PC-3 (cell line): ENCODE data around the gene PPARGC1A. TPM values are rescaled to one million over a fixed set of nuclear protein-coding genes. Genes with fewer than 3 reads are reported as not detected.

ENCODE experiments used
- ATAC-seq: fragments of 200-7000 bp; cut with Tn5 transposase; 2 replicates; pipeline ENCODE4 v1.9.1; 2020; ENCODE audit warnings: mild to moderate bottlenecking, moderate library complexity
- BruUV-seq: library from RNA; stranded (reverse); fragments of 400-500 nt; replicated peaks from 2 replicates; lab custom pipeline; 2021; lab: Mats Ljungman, UMichigan
- CTCF ChIA-PET: fragments of 300-600 bp; sonication (Branson Sonifier 250); formaldehyde crosslinking; loops from one replicate; lab custom pipeline; 2022; ENCODE audit warnings: antibody characterized with exemption; lab: Charles Lee
- POLR2A ChIA-PET: fragments of 300-600 bp; sonication (Branson Sonifier 250); formaldehyde crosslinking; loops from one replicate; lab custom pipeline; 2022; ENCODE audit warnings: antibody characterized with exemption; ENCODE audit not compliant: unreplicated experiment; lab: Charles Lee
- DNase-seq: peaks from one replicate; pipeline ENCODE4 v3.0.0-alpha.2; 2015
- H2AFZ ChIP-seq: fragments of 300-600 bp; sonication (generic); 2 replicates; pipeline ENCODE4 v1.6.0; 2016; ENCODE audit warnings: antibody characterized with exemption, low read length
- H3F3A ChIP-seq: fragments of 300-600 bp; sonication (generic); one replicate; pipeline ENCODE4 v1.6.0; 2017; ENCODE audit warnings: antibody characterized with exemption, low read length, control low read depth, mild to moderate bottlenecking; ENCODE audit not compliant: unreplicated experiment
- H3K27ac ChIP-seq: fragments of 300-600 bp; sonication (generic); 2 replicates; pipeline ENCODE4 v1.5.1; 2016; ENCODE audit warnings: mild to moderate bottlenecking, low read length
- H3K27me3 ChIP-seq: fragments of 300-600 bp; sonication (generic); 2 replicates; pipeline ENCODE4 v1.6.1; 2016; ENCODE audit warnings: low read length, mixed read lengths
- H3K36me3 ChIP-seq: fragments of 300-600 bp; sonication (generic); 2 replicates; pipeline ENCODE4 v1.6.1; 2016; ENCODE audit warnings: low read depth, mixed run types, low read length, mixed read lengths
- H3K4me1 ChIP-seq: fragments of 300-600 bp; sonication (generic); 2 replicates; pipeline ENCODE4 v1.5.1; 2016; ENCODE audit warnings: low read length; ENCODE audit not compliant: insufficient read depth
- H3K4me2 ChIP-seq: fragments of 300-600 bp; sonication (generic); 2 replicates; pipeline ENCODE4 v1.6.0; 2016; ENCODE audit warnings: low read length
- H3K4me3 ChIP-seq: fragments of 300-600 bp; sonication (generic); 2 replicates; pipeline ENCODE4 v1.5.1; 2016; ENCODE audit warnings: mild to moderate bottlenecking, low read length, mixed read lengths
- H3K79me2 ChIP-seq: fragments of 300-600 bp; sonication (generic); 2 replicates; pipeline ENCODE4 v1.6.1; 2017; ENCODE audit warnings: low read length, mixed read lengths
- H3K9ac ChIP-seq: fragments of 300-600 bp; sonication (generic); 2 replicates; pipeline ENCODE4 v1.6.0; 2016; ENCODE audit warnings: mild to moderate bottlenecking, low read length
- H3K9me2 ChIP-seq: fragments of 300-600 bp; sonication (generic); replicated peaks from 2 replicates; pipeline ENCODE4 v1.6.1; 2016; ENCODE audit warnings: mixed run types, low read length, mixed read lengths
- H3K9me3 ChIP-seq: fragments of 300-600 bp; sonication (generic); 2 replicates; pipeline ENCODE4 v1.6.1; 2016; ENCODE audit warnings: low read length, mixed read lengths
- H4K20me1 ChIP-seq: fragments of 300-600 bp; sonication (generic); 2 replicates; pipeline ENCODE4 v1.6.1; 2016; ENCODE audit warnings: low read length, mixed read lengths
- EZH2 ChIP-seq: fragments of 300-600 bp; sonication (generic); IDR thresholded peaks from one replicate; pipeline ENCODE4 v1.6.1; 2017; ENCODE audit warnings: antibody characterized with exemption, mild to moderate bottlenecking, low read length; ENCODE audit not compliant: unreplicated experiment
- EZH2phosphoT487 ChIP-seq: fragments of 300-600 bp; sonication (generic); IDR thresholded peaks from 2 replicates; pipeline ENCODE4 v1.6.1; 2018; ENCODE audit warnings: mild to moderate bottlenecking, antibody characterized with exemption, low read length, borderline replicate concordance
- intact Hi-C: fragments of 100-400 bp; cut with micrococcal nuclease; formaldehyde crosslinking; loops from 2 replicates; pipeline ENCODE4 v1.9.0; 2023
- total RNA-seq: library from RNA; depleted of rRNA; stranded (reverse); fragments of >200 nt; gene quantifications from 2 replicates; pipeline ENCODE4 v1.2.3, GENCODE V29; 2014
- TF ChIP-seq, protein P1 (sequence below): fragments of 300-600 bp; sonication (generic); conservative IDR thresholded peaks from 2 replicates; pipeline ENCODE4 v1.5.1; 2017; ENCODE audit warnings: antibody characterized with exemption, low read depth, mild to moderate bottlenecking, low read length

Gene PPARGC1A
- total RNA-seq, 1 experiment from 2014 or later, result not detected

- Histone ChIP-seq H3K4me2 (no peak overlapping the region), H3K4me3 (no peak overlapping the region), H3F3A (no peaks in the 10 kb centered on the region), H3K79me2 (no peaks in the 10 kb centered on the region), H4K20me1 (no peaks in the 10 kb centered on the region), H3K9me3 (no peaks in the 10 kb centered on the region), H2AFZ (no peak overlapping the region), H3K27ac (no peak overlapping the region), H3K27me3 (peaks cover 11% of the 10 kb centered on the region; the same call in 1 of the 2 replicates), H3K4me1 (no peaks in the 10 kb centered on the region), H3K36me3 (no peaks in the 10 kb centered on the region), H3K9me2 (no peaks in the 10 kb centered on the region), H3K9ac (no peak overlapping the region)
- ChIA-PET CTCF (no interaction called here), POLR2A (no interaction called here)
- BruUV-seq, result no TSS peak
- intact Hi-C loops, result no loop called here
- no peak for DNase-seq
- ATAC-seq, result no peak
- TF ChIP-seq EZH2, result no peak
- TF ChIP-seq, protein P1, sequence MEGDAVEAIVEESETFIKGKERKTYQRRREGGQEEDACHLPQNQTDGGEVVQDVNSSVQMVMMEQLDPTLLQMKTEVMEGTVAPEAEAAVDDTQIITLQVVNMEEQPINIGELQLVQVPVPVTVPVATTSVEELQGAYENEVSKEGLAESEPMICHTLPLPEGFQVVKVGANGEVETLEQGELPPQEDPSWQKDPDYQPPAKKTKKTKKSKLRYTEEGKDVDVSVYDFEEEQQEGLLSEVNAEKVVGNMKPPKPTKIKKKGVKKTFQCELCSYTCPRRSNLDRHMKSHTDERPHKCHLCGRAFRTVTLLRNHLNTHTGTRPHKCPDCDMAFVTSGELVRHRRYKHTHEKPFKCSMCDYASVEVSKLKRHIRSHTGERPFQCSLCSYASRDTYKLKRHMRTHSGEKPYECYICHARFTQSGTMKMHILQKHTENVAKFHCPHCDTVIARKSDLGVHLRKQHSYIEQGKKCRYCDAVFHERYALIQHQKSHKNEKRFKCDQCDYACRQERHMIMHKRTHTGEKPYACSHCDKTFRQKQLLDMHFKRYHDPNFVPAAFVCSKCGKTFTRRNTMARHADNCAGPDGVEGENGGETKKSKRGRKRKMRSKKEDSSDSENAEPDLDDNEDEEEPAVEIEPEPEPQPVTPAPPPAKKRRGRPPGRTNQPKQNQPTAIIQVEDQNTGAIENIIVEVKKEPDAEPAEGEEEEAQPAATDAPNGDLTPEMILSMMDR, result no peak
- TF ChIP-seq EZH2phosphoT487, result no peak
These were observed 5.1 kb downstream of the PPARGC1A start for GRCh38 chr4:23884741-23885140.

- CTCF ChIA-PET, result no interaction called here
- Histone ChIP-seq H3K9me2 (no peaks in the 10 kb centered on the region), H3K9me3 (no peaks in the 10 kb centered on the region), H3K4me3 (no peak overlapping the region), H3K27ac (no peak overlapping the region), H3K4me2 (no peak overlapping the region), H3K4me1 (no peaks in the 10 kb centered on the region), H3K9ac (no peak overlapping the region), H3K36me3 (no peaks in the 10 kb centered on the region), H3K27me3 (peaks cover 16% of the 10 kb centered on the region), H3F3A (no peaks in the 10 kb centered on the region), H2AFZ (no peak overlapping the region), H3K79me2 (no peaks in the 10 kb centered on the region), H4K20me1 (no peaks in the 10 kb centered on the region)
- no peak for DNase-seq
- POLR2A ChIA-PET, result no interaction called here
- intact Hi-C loops, result no loop called here
- no TSS peak for BruUV-seq
- ATAC-seq, result no peak
- TF ChIP-seq EZH2phosphoT487 (no peak), EZH2 (no peak)
- TF ChIP-seq, protein P1, result no peak
These were observed 5.6 kb downstream of the PPARGC1A start for GRCh38 chr4:23884261-23884660.

DNA sequence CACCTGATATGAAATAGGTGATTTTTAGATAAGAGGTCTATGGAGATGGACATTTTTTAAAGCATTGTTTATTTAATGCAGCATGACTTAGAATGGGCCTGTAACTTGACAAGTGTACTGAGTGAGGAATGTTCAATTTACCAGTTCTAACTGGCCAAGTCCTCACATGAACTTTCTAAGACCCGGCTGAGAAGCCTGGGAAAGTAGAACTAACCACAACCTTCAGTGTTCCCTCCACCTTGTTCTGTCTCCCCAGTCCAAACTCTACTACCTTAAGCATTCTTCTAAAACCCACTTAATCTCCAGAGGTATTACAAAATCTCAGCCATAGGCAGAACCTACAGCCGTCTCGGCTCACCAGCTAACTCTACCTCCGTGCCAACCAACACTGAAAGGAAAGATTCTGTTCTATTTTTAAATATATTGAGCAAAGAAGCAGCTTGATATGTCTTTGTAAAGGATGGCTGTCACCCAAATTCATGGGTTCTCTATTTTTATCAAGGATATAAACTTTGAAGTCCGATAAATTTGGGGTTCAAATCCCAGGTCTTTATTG is 6.8 kb downstream of the PPARGC1A start:
- H3K27me3 ChIP-seq, result peaks cover 14% of the 10 kb centered on the region
- DNase-seq (no peak), ATAC-seq (no peak)
- H3K4me3 ChIP-seq, result no peak overlapping the region
- H3K27ac ChIP-seq, result no peak overlapping the region
- H3F3A ChIP-seq, result no peaks in the 10 kb centered on the region
- H3K9ac ChIP-seq, result no peak overlapping the region
- ChIA-PET POLR2A (no interaction called here), CTCF (no interaction called here)
- H3K9me2 ChIP-seq, result no peaks in the 10 kb centered on the region
- no peaks in the 10 kb centered on the region for H3K36me3 ChIP-seq
- H3K79me2 ChIP-seq, result no peaks in the 10 kb centered on the region
- H3K9me3 ChIP-seq, result no peaks in the 10 kb centered on the region
- no peak for TF ChIP-seq EZH2
- no peaks in the 10 kb centered on the region for H3K4me1 ChIP-seq
- H4K20me1 ChIP-seq, result no peaks in the 10 kb centered on the region
- no peak overlapping the region for H2AFZ ChIP-seq
- BruUV-seq, result no TSS peak
- H3K4me2 ChIP-seq, result no peak overlapping the region
- intact Hi-C loops, result no loop called here
